DMS 273 (cell line): ENCODE data around the gene SLC6A5.

Source experiments
- DNase-seq: peaks from one replicate; lab custom pipeline; 2025; ENCODE audit not compliant: unreplicated experiment; lab: John Stamatoyannopoulos, UW

The SLC6A5 gene

GRCh38 chr11:20618083-20618482 is 18.7 kb downstream of the SLC6A5 start:
- peak; percentile 40 for DNase-seq

- no peak for DNase-seq
These were observed 21.6 kb downstream of the SLC6A5 start for GRCh38 chr11:20620988-20621387.

- no peak for DNase-seq
These were observed 22.3 kb downstream of the SLC6A5 start for GRCh38 chr11:20621679-20622078.

DNA sequence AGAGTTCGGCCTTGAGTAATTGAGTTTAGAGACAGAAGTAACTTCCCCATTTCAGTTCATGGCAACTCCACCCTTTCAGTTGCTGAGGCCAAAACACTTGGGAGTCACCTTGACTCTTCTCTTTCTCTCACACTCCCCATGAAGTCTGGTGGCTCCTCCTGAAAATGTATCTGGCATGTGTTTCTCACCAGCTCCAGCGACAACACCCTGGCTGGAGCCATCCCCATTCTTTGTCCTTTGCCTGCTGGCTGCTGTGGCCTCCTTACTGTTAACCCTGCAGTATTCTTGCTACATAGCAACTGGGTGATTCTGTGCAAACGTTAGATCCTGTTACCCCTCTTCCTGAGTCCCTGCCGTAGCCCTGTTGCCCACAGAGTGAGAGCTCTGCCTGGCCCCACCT is 23.8 kb downstream of the SLC6A5 start:
- no peak for DNase-seq

- DNase-seq = no peak
These were observed 26.9 kb downstream of the SLC6A5 start for GRCh38 chr11:20626279-20626678.

GRCh38 chr11:20627026-20627425 is 27.6 kb downstream of the SLC6A5 start:
- no peak for DNase-seq

DNA sequence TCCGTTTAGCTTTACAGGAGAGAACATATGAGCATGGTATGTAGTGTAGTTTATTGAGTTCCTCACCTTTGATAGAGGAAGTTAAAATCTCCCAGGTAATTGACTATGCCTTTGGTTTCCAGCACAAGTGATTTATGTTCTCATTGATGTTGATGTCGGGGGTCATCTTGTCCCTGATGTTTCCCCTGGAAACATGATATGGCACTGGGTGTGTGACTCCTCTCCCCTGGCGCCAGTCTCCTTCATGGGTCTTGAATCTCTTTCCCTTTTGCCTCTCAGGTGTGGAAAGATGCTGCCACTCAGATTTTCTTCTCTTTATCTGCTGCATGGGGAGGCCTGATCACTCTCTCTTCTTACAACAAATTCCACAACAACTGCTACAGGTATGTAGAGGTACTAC is 28.3 kb downstream of the SLC6A5 start:
- DNase-seq = no peak

DNA sequence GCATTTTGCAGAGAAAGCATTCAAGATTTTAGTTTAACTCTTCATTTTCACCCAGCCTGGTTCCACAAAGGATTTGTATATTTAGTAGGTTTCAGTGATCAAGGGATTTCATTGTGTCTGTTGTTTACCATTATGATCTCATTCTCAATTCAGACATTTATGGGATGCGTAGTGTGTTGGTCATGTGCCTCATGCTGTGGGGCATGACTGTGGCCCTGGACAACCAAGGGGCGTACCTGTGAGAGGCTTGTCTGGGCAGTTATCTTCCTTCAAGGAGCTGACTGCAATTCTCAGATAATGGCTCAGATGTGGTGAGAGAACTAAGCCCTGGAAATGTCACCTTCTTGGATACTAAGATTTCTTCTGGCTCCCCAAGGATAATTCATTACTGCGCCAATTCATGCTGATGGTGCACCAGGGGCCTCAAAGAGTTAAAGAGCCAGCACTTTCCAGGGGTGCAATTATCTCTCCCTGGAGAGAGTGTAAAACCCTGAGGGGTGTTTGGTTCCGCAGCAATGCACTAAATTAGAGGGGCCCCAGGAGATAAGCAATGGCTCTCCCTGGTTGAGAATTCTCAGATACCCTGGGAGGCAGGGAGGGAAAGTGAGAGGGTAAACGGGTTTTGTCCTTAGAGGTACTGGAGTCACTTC is 32.2 kb downstream of the SLC6A5 start:
- DNase-seq = no peak

DNA sequence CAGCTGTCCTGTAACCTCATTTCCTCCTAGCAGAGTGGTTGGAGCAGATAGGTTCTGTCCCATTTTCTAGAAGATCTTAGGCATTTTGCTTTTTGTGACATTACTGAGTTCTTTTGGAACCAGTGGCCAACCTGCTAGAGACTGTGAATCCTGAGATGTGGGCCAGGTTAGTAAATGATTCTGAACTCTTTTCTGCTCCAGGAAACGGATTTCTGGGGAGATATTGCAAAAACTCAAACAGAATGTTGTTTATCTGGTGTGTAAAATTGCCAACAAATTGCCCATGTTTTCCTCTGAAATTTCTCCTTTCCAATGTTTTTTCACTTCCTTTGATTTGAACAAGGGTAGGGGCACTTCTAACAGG is 32.7 kb downstream of the SLC6A5 start:
- no peak for DNase-seq

GRCh38 chr11:20634044-20634443 is 34.6 kb downstream of the SLC6A5 start:
- DNase-seq = peak; percentile 23

DNA sequence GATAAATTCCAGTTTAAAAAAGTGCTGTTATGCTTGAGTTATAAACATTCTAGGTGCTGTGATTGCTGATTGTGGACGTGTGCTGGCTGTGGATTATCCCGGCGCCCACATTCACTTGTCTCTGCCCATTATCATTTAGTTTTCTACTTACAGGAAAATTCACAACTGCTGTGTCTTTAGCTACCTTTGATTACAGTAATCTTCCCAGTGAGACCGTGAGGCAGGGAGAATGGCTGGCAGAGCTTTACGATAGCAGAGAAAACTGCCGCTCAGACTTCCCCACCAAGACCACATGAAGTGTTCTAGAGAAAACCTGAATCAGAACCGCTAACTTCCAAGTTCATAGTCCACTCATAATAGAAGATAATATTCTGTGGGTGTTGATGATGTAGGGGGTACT is 35.4 kb downstream of the SLC6A5 start:
- DNase-seq = no peak

DNA sequence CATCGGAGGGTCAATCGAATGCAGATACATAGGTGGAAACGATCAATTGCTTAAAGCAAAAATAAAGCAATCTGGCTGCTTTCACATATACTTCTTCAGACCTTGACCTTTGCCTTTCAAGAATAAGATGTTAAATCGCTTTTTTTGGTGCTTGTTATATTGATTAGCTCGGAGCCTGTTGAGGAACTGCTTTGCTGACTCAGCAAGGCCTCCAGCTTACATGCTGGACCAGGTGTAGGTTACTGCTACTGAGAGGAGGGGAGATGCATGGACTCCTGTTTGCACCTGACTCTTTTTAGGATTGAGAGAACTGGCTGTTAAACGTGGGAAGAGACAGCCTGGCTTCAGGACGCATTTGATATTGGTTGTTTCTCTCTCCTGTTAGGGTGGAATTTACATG is 38.7 kb downstream of the SLC6A5 start:
- no peak for DNase-seq

DNA sequence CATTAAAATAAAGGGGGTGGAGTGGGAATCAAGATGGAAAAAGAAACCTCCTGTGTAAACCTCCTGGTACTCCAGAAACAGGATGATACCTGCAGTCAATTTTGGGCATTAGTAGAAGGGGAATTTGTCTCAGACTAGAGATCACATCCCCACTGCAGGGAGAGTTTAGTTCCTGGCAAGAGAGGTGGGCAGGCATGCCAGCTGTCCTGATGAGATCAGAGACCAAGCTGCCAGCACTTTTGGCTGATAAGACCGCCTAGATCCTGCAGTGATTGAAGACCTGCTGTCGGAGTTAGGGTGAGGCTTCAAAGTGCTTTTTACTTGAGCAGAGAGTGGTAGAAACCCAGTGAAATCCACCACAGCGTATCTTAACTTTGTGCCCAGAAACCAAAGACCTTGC is 40.3 kb downstream of the SLC6A5 start:
- peak; percentile 81 for DNase-seq

DNA sequence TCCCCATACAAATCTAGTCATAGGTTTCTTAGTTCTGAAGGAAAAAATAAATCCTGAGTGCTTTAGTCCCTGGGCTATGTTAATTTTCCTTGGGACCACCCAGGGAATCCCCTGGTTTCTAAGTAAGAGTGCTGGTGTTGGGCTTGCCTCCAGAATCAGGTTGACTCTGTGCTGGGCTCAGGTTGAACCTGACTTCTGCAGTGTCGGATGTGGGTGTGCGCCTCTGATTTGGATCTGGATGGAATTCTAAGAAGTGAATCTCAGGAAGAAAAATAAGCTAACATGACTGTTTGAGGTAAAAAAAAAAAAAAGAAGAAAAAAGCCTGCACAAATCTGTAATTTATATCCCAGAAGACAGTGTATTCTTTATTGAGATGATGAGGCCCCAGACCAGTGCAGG is 41.0 kb downstream of the SLC6A5 start:
- no peak for DNase-seq

DNA sequence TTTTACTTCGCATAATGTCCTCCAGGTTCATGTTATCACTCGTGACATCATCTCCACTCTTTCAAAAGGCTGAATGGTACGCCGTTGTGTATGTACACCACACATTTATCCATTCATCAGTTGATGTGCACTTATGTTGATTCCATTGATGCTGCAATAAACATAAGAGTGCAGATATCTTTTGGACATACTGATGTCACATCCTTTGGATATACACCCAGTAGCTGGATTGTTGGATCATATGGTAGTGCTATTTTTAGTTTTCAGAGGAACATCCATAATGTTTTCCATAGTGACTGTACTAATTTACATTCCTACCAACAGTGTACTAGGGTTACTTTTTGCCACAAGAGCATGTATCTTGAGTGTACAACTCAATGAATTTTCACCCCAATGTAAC is 45.0 kb downstream of the SLC6A5 start:
- no peak for DNase-seq

GRCh38 chr11:20647976-20648565 is 48.7 kb downstream of the SLC6A5 start:
- peak; percentile 78 for DNase-seq

- no peak for DNase-seq
These were observed 52.9 kb downstream of the SLC6A5 start for GRCh38 chr11:20652150-20652806.

- DNase-seq = no peak
These were observed 54.6 kb downstream of the SLC6A5 start for GRCh38 chr11:20654038-20654437.

DNA sequence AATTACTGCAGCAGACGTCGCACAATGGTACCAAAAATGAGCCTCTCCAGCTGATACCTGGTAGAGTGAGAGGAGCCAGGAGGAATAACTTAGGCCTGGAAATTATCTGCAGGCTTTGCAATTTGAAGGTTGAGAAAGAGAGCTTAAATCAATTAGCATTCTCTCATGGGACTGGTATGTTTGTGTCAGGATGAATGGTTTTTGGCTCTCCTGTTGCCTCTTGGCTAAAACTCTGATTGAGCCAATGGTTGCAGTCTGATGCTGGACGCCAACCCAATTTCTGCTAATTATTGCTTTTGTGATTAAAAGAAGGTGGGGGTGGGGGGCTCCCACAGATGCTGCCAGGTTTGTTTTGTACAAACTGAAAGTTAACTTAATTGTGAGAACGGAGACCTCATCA is 57.5 kb downstream of the SLC6A5 start:
- no peak for DNase-seq

GRCh38 chr11:20658135-20658534 is 58.7 kb downstream of the SLC6A5 start:
- no peak for DNase-seq

DNA sequence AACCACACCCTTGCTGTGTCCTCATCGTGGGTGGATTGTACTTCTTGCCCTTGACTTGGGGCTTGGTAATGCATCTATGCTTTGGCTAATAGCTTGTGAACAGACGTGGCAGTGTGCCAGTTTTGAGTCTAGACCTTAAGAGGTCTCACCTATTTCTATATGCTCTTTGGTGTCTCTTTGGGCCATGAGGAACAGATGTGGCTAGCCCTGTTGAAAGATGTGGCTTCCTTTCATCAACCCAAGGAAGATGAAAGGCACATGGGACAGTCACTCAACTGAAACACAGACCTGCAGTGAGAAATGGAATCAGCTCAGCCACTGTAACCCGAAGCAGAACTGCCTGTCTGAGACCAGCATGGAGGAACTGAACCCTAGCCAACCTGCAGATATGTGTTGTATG is 62.0 kb downstream of the SLC6A5 start:
- DNase-seq = no peak

GRCh38 chr11:20661850-20662249 is 62.4 kb downstream of the SLC6A5 start:
- no peak for DNase-seq
